GM12865 (cell line): ENCODE measurements around the gene SESN3.
"Not testable (repeated sequence)": the region's sequence is repeated elsewhere in the genome, so short reads cannot be mapped to it uniquely, and the experiment has no call there.

Experiments used
- DNase-seq: peaks from one replicate; pipeline ENCODE4 v3.0.0; 2010; ENCODE audit warnings: low read depth
- H3K4me3 ChIP-seq: 2 replicates; pipeline ENCODE4 v1.5.1; 2011; ENCODE audit warnings: mild to moderate bottlenecking, low read depth, low read length, control low read depth
- CTCF ChIP-seq: IDR thresholded peaks from 2 replicates; pipeline ENCODE4 v1.5.1; 2011; ENCODE audit warnings: low read length, control low read depth, low read depth, inconsistent platforms; ENCODE audit not compliant: insufficient read depth; ENCODE audit errors: missing control alignments

SESN3 gene

GRCh38 chr11:95137299-95137698 is 93.7 kb downstream of the SESN3 start:
- no peak for DNase-seq
- no peak for TF ChIP-seq CTCF
- H3K4me3 ChIP-seq, result no peak overlapping the region

- DNase-seq, H3K4me3 ChIP-seq: not testable (repeated sequence)
Observed at GRCh38 chr11:95136747-95137146, 94.3 kb downstream of the SESN3 start.

GRCh38 chr11:95135880-95136279 is 95.1 kb downstream of the SESN3 start:
- TF ChIP-seq CTCF, result no peak
- no peak overlapping the region for H3K4me3 ChIP-seq
- DNase-seq, result no peak

- no peak overlapping the region for H3K4me3 ChIP-seq
- no peak for DNase-seq
- TF ChIP-seq CTCF, result no peak
Observed at GRCh38 chr11:95135155-95135554, 95.8 kb downstream of the SESN3 start.

- no peak for DNase-seq
- no peak for TF ChIP-seq CTCF
- no peak overlapping the region for H3K4me3 ChIP-seq
Observed at GRCh38 chr11:95134491-95134890, 96.5 kb downstream of the SESN3 start.

- no peak overlapping the region for H3K4me3 ChIP-seq
- no peak for DNase-seq
- no peak for TF ChIP-seq CTCF
Observed at GRCh38 chr11:95132956-95133355, 98.0 kb downstream of the SESN3 start.

- DNase-seq, result no peak
- TF ChIP-seq CTCF, result no peak
- H3K4me3 ChIP-seq, result no peak overlapping the region
Observed at GRCh38 chr11:95128602-95129001, 102.4 kb downstream of the SESN3 start.
